ENCODE results near the gene RAX2. TPM values are rescaled to one million over a fixed set of nuclear protein-coding genes. Genes with fewer than 3 reads are reported as not detected.
A peak's percentile ranks its signal among the peaks of the same experiment; 100 is the strongest.

The RAX2 gene
- total and polyA plus RNA-seq, 9 of the 15 experiments (the other 6 are each of a cell fraction or from before 2014, with no cell fraction given), result not detected

DNA sequence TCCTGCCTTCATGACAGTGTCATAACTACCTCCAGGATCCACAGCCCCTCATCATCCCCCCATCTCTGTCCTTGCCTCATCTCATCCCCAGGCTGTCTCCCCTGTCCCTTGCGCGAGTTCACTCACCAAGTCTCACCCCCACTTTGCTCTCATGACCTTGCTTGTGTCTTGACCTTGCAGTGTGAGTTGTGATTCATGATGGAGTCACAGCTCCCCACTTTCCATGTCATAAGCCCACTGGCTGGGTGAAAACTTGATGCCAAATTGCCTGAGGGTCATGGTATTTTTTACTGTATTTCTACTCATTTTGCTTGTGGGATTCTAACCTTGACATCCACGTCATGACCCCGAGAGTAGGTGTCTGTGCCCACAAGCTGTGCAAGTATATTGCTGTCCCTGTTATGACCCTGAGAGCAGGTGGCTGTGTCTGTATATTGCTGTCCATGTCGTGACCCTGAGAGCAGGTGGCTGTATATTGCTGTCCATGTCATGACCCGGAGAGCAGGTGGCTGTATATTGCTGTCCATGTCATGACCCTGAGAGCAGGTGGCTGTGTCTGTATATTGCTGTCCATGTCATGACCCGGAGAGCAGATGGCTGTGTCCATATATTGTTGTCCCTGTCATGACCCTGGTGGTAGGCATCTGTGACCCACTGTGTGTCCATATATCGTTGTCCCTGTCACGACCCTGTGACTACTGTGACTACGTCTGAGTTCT lies 34.4 kb downstream of the RAX2 start:
- TF ChIP-seq TARDBP (IDR thresholded peaks at IDR 0.05) (no peak), ZBED1 (IDR thresholded peaks at IDR 0.05) (peak; percentile 96; the same call in 1 of the 2 replicates), ESRRA (IDR thresholded peaks at IDR 0.05; ENCODE audit: borderline replicate concordance, low read depth) (0 out of 2 replicates have a peak, but pooled peaks have one; percentile 55)
- Histone ChIP-seq H3K36me3 (ENCODE audit: control insufficient read depth, insufficient read depth, low read length) (no peaks in the 10 kb centered on the region), H3K9me1 (ENCODE audit: control insufficient read depth, insufficient read depth, low read length) (no peaks in the 10 kb centered on the region), H3K4me3 (no peak overlapping the region), H3K9ac (ENCODE audit: insufficient read depth in 1 of 2, low read depth in 2 of 2, low read length in 2 of 2) (peak overlapping the region in 1 of 2 experiments; percentile 19; a peak in 1 of 4 replicates), H3K79me2 (ENCODE audit: control insufficient read depth, insufficient read depth, low read length) (no peaks in the 10 kb centered on the region), H3K27me3 (ENCODE audit: control insufficient read depth in 2 of 2, insufficient read depth in 2 of 2, low read length in 2 of 2) (peaks cover 0 to 9% of the 10 kb centered on the region in 2 experiments; a peak in 2 of 5 replicates), H3K4me2 (ENCODE audit: insufficient read depth, low read length) (no peak overlapping the region), H2AFZ (ENCODE audit: low read depth, low read length) (no peak overlapping the region), H3K9me3 (replicated peaks; ENCODE audit: control insufficient read depth, insufficient read depth, low read depth, low read length) (0 out of 2 replicates have a peak, but pooled peaks cover 4% of the 10 kb centered on the region), H4K20me1 (replicated peaks; ENCODE audit: control insufficient read depth, insufficient read depth, low read length) (no peaks in the 10 kb centered on the region; the same call in 1 of the 2 replicates), H3K4me1 (replicated peaks in 1 of 2; ENCODE audit: control insufficient read depth in 2 of 2, insufficient read depth in 2 of 2, low read length in 2 of 2) (peaks cover 9 to 26% of the 10 kb centered on the region in 2 experiments; a peak in 4 of 5 replicates), H3K27ac (ENCODE audit: extremely low read depth, low read depth, low read length) (no peak overlapping the region)
- in situ Hi-C loops (cut with MboI) (no loop called here), intact Hi-C loops (cut with micrococcal nuclease) (no loop called here)
- 22% methylated on average over 10 of the region's 10 CpGs for WGBS (ENCODE audit: insufficient coverage, low coverage, missing lambda C conversion rate)
- ChIA-PET POLR2A (interaction anchor here (1.4 kb wide), 1 partner anchor 24 kb away, joined by 4 read pairs; the partner anchor contains the start of genes APBA3 and MRPL54), CTCF (ENCODE audit: low intra/inter-chr PET ratio) (no interaction called here)
- no TSS peak for BruUV-seq (replicated peaks)
- no peak for ATAC-seq
- FAIRE-seq, result no peak
- no peak for DNase-seq (ENCODE audit: extremely low read depth in 1 of 4, low spot score in 3 of 4)

DNA sequence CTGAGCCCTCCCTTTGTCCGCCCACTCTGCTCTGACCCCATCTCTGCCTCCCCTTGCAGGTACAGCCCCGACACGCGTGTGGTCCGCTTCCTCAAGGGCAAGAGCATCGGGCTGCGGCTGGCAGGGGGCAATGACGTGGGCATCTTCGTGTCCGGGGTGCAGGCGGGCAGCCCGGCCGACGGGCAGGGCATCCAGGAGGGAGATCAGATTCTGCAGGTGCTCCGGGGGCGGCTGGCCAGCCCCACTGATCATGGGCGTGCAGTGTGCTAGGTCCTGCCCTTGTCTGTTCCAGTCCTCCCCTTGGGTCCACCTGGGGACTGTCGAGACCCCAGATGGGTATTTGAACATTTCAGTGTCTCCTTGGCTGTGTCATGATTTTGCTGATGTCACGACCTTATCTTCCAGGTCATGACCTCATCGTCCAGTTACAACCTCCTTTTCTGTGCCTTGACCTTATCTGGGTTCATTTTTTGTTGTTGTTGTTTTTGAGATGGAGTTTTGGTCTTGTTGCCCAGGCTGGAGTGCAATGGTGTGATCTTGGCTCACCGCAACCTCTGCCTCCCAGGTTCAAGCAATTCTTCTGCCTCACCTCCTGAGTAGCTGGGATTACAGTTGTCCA lies 35.8 kb downstream of the RAX2 start:
- Histone ChIP-seq H3K9ac (ENCODE audit: insufficient read depth in 1 of 2, low read depth in 2 of 2, low read length in 2 of 2) (peak overlapping the region in 1 of 2 experiments; percentile 43; a peak in 1 of 4 replicates), H3K27ac (ENCODE audit: extremely low read depth, low read depth, low read length) (no peak overlapping the region), H3K27me3 (ENCODE audit: control insufficient read depth in 2 of 2, insufficient read depth in 2 of 2, low read length in 2 of 2) (peaks cover 0 to 9% of the 10 kb centered on the region in 2 experiments; a peak in 2 of 5 replicates), H3K36me3 (ENCODE audit: control insufficient read depth, insufficient read depth, low read length) (no peaks in the 10 kb centered on the region), H4K20me1 (replicated peaks; ENCODE audit: control insufficient read depth, insufficient read depth, low read length) (no peaks in the 10 kb centered on the region; the same call in 1 of the 2 replicates), H3K4me1 (replicated peaks in 1 of 2; ENCODE audit: control insufficient read depth in 2 of 2, insufficient read depth in 2 of 2, low read length in 2 of 2) (peaks cover 9 to 26% of the 10 kb centered on the region in 2 experiments; a peak in 4 of 5 replicates), H3K9me1 (ENCODE audit: control insufficient read depth, insufficient read depth, low read length) (no peaks in the 10 kb centered on the region), H3K4me2 (ENCODE audit: insufficient read depth, low read length) (no peak overlapping the region), H3K79me2 (ENCODE audit: control insufficient read depth, insufficient read depth, low read length) (no peaks in the 10 kb centered on the region), H3K4me3 (no peak overlapping the region), H3K9me3 (replicated peaks; ENCODE audit: control insufficient read depth, insufficient read depth, low read depth, low read length) (0 out of 2 replicates have a peak, but pooled peaks cover 4% of the 10 kb centered on the region), H2AFZ (ENCODE audit: low read depth, low read length) (no peak overlapping the region)
- 26% methylated on average over 17 of the region's 21 CpGs for WGBS (ENCODE audit: insufficient coverage, low coverage, missing lambda C conversion rate)
- ChIA-PET CTCF (ENCODE audit: low intra/inter-chr PET ratio) (no interaction called here), POLR2A (interaction anchor here (0.7 kb wide), 1 partner anchor 11 kb away, joined by 4 read pairs; no protein-coding TSS in a partner anchor)
- in situ Hi-C loops (cut with MboI), result no loop called here
- FAIRE-seq (no peak), DNase-seq (ENCODE audit: extremely low read depth in 1 of 4, low spot score in 3 of 4) (peak in 1 of 4 experiments; percentile 31), ATAC-seq (no peak; the same call in 2 of the 3 replicates)
- BruUV-seq (replicated peaks), result no TSS peak
- intact Hi-C loops (cut with micrococcal nuclease), result no loop called here
- TF ChIP-seq TRIM24 (IDR thresholded peaks at IDR 0.05) (peak in 1 of 2 experiments; percentile 28; a peak in 2 of 4 replicates), ZNF316 (IDR thresholded peaks at IDR 0.05) (peak; percentile 63), NFE2 (IDR thresholded peaks at IDR 0.05; ENCODE audit: low read depth) (peak; percentile 68), MAFK (IDR thresholded peaks at IDR 0.05; ENCODE audit: low read length) (peak; percentile 21; the same call in 1 of the 2 replicates), KDM1A (IDR thresholded peaks at IDR 0.05) (peak in 1 of 2 experiments; percentile 22; a peak in 2 of 4 replicates), FOXK2 (conservative IDR thresholded peaks at IDR 0.05 in 1 of 2, IDR thresholded peaks at IDR 0.05 in 1 of 2; ENCODE audit: low read depth in 2 of 2) (peak in 1 of 2 experiments; percentile 36; a peak in 1 of 4 replicates), NR2C2 (CRISPR knock-in tag; IDR thresholded peaks at IDR 0.05) (no peak), NR2C2 (tag; IDR thresholded peaks at IDR 0.05) (peak; percentile 66; the same call in 1 of the 2 replicates), NCOA1 (IDR thresholded peaks at IDR 0.05; ENCODE audit: low read depth) (peak; percentile 45; the same call in 1 of the 2 replicates), ATF7 (IDR thresholded peaks at IDR 0.05) (peak; percentile 64), PTBP1 (IDR thresholded peaks at IDR 0.05; ENCODE audit: low read depth, low read length) (no peak)
- TF ChIP-seq, protein P1, sequence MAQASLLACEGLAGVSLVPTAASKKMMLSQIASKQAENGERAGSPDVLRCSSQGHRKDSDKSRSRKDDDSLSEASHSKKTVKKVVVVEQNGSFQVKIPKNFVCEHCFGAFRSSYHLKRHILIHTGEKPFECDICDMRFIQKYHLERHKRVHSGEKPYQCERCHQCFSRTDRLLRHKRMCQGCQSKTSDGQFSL (CRISPR knock-in tag; IDR thresholded peaks at IDR 0.05), result no peak
- TF ChIP-seq, protein P1 (tag; IDR thresholded peaks at IDR 0.05), result no peak

Data from K562 (cell line).